GM12801 (cell line): ENCODE results near the gene TMEM54.

Experiments
- CTCF ChIP-seq: IDR thresholded peaks from one replicate; pipeline ENCODE4 v1.5.1; 2011; ENCODE audit warnings: control low read depth; ENCODE audit not compliant: insufficient read length; ENCODE audit errors: extremely low read depth

The TMEM54 gene

GRCh38 chr1:32927441-32927840 is 26.3 kb upstream of the TMEM54 start:
- no peak for TF ChIP-seq CTCF

- TF ChIP-seq CTCF: no peak
Observed at GRCh38 chr1:32926562-32926961, 25.4 kb upstream of the TMEM54 start.

- TF ChIP-seq CTCF: no peak
Observed at GRCh38 chr1:32925403-32926162, 24.4 kb upstream of the TMEM54 start.

- no peak for TF ChIP-seq CTCF
Observed at GRCh38 chr1:32924881-32925344, 23.7 kb upstream of the TMEM54 start.

- no peak for TF ChIP-seq CTCF
Observed at GRCh38 chr1:32920833-32921232, 19.6 kb upstream of the TMEM54 start.

- TF ChIP-seq CTCF: no peak
Observed at GRCh38 chr1:32919811-32920733, 18.9 kb upstream of the TMEM54 start.

GRCh38 chr1:32918179-32918578 is 17.0 kb upstream of the TMEM54 start:
- no peak for TF ChIP-seq CTCF
